HEK293T (cell line): ENCODE data around the gene DNAI1.

Experiments used
- ARNT ChIP-seq: fragments of 450-650 bp; IDR thresholded peaks from 2 replicates; pipeline ENCODE4 v1.6.1; 2017; ENCODE audit warnings: mild to moderate bottlenecking
- BHLHE40 ChIP-seq: fragments of 450-650 bp; IDR thresholded peaks from 2 replicates; pipeline ENCODE4 v1.6.1; 2016; ENCODE audit warnings: mild to moderate bottlenecking, moderate library complexity, borderline replicate concordance
- CTBP1 ChIP-seq: fragments of 450-650 bp; IDR thresholded peaks from 2 replicates; pipeline ENCODE4 v1.6.1; 2016; ENCODE audit warnings: borderline replicate concordance
- ELF4 ChIP-seq: fragments of 450-650 bp; IDR thresholded peaks from 2 replicates; pipeline ENCODE4 v1.6.1; 2017; ENCODE audit warnings: antibody characterized with exemption
- FOXA1 ChIP-seq: fragments of 450-650 bp; IDR thresholded peaks from 2 replicates; pipeline ENCODE4 v1.6.1; 2016; ENCODE audit warnings: mild to moderate bottlenecking
- FOXK2 ChIP-seq: fragments of 450-650 bp; IDR thresholded peaks from 2 replicates; pipeline ENCODE4 v1.6.1; 2016; ENCODE audit warnings: mild to moderate bottlenecking
- FOXM1 ChIP-seq: fragments of 450-650 bp; IDR thresholded peaks from 2 replicates; pipeline ENCODE4 v1.6.1; 2017; ENCODE audit warnings: mild to moderate bottlenecking, borderline replicate concordance
- SP1 ChIP-seq: fragments of 450-650 bp; IDR thresholded peaks from 2 replicates; pipeline ENCODE4 v1.6.1; 2017
- ZNF384 ChIP-seq: fragments of 450-650 bp; IDR thresholded peaks from 2 replicates; pipeline ENCODE4 v1.6.1; 2016

GRCh38 chr9:34446951-34447350, 11.7 kb upstream of the DNAI1 start:
- TF ChIP-seq FOXA1, result no peak
- TF ChIP-seq ELF4, result no peak
- TF ChIP-seq CTBP1, result no peak
- TF ChIP-seq SP1, result no peak
- TF ChIP-seq FOXM1, result no peak
- no peak for TF ChIP-seq ZNF384
- TF ChIP-seq BHLHE40, result no peak
- TF ChIP-seq FOXK2, result no peak
- TF ChIP-seq ARNT, result no peak
